Stimulated activated CD4-positive, alpha-beta T cell treated with anti-CD3 and anti-CD28 coated beads, Interleukin-12 subunit alpha, Interleukin-12 subunit beta, amount 100 ng/mL, for 24 hours (primary cell): ENCODE results near the gene IL1RAPL1.

Source experiments
- DNase-seq, 2 experiments: peaks; one replicate each; pipeline ENCODE4 v3.0.0-alpha.2; 2020; ENCODE audit warnings: low read depth in 2 of 2

Gene IL1RAPL1

DNA sequence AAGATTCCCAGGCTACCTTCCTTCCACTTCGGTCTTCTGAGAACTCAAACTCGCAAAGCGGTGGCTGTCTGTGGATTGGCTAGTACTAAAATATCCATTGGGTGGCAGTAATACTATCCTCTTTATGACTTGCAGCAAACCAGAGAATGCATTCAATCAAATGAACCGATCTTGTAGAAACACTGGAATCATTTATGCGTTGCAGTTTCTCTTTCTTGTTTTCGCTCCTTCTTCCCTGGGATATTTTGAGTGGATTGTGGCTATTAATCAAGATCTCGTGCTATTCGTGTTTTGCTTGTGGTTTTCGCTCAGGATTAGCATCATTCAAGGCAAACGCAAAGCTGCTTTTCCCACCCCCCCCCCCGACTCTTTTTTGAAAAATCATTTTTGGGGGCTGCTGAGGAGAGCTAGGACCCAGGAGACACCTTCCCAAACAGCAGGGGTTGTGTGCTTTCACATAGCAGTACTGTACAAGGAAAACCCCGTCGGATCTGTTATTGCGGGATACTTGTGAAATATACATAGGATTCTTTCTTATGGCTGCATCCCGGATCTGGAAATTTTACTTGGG lies at the start of gene IL1RAPL1:
IL1RAPL1 (plus strand) TSS at position 466 of the 571 bp plus-strand sequence.
- DNase-seq: no peak

DNA sequence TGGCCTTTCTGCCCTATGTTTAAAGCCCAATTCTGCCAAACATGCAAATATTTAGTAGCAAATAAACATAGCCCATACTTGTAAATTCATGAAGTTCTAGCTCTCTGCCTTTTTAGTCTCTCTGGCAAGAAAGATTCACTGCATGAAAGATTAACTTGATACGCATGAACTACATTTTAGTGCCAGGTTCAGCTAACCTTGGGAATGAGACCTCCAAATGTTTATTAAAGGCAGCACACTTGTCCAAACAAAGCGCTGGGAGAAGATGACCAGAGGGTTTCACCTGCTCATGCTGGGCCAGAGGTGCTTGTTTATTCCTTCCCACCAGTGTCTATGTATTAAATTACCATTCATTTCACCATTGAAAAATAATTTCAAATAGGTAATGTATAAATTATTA lies 44.5 kb upstream of the IL1RAPL1 start:
- no peak for DNase-seq

DNA sequence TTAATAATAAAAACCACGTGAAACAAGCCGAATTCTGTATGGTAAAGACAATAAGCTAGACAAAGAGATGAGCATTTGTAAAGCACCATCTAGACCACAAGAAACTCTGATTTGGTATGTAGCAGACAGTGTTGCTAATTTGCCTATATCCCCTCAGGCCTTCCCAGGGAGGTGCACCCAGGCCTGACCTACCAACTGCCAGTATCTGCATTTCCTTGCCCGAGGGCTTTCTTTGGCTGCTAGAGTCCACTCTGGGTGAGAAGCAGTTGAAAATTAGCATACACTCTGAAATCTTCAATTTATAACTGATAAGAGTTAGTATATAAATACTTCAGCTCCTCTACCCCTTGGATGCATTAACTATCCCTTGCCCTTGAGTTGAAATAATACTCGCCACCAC lies 37.4 kb upstream of the IL1RAPL1 start:
- DNase-seq: no peak

DNA sequence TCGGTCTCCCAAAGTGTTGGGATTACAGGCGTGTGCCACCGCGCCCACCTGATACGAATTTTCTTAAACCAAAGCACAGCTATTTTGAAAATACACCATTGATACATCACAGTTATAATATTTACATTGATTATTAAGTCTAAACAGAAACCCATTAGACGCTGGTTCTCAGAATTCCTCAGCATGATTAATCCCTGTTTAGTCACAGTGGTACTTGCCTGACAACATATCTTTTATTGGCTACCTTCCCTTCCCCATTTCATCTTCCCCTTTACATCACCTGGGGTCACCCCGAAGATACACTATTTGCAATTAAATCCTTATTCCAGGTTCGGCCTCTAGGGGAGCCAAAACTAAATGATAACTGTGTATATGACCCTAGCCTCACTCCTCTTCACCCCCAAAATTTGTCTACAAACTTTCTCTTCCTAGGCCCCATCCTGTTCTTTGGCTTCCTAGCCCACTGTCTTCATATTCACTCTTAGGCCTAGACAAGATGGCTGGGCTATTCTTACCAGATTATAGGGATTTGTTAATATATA lies 36.8 kb upstream of the IL1RAPL1 start:
- DNase-seq: no peak

DNA sequence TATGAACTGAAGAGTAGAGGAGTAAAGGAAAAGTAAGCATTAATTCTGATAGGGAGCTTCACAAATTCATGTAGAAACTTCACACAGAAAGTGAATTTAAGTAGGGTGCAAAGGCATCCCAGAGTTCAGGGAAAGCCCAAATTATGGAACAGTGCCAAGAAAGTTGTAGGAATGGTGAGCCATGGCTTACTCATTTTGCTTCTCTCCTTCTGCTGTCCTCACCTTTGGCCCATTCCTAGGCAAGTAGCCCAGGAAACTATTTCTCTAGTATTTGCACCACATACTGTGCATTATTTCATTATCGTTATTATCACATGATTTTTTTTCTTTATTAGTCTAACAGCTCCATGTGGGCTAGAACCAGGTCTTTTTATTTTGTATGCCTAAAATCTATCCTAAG lies 34.9 kb upstream of the IL1RAPL1 start:
- DNase-seq: no peak

DNA sequence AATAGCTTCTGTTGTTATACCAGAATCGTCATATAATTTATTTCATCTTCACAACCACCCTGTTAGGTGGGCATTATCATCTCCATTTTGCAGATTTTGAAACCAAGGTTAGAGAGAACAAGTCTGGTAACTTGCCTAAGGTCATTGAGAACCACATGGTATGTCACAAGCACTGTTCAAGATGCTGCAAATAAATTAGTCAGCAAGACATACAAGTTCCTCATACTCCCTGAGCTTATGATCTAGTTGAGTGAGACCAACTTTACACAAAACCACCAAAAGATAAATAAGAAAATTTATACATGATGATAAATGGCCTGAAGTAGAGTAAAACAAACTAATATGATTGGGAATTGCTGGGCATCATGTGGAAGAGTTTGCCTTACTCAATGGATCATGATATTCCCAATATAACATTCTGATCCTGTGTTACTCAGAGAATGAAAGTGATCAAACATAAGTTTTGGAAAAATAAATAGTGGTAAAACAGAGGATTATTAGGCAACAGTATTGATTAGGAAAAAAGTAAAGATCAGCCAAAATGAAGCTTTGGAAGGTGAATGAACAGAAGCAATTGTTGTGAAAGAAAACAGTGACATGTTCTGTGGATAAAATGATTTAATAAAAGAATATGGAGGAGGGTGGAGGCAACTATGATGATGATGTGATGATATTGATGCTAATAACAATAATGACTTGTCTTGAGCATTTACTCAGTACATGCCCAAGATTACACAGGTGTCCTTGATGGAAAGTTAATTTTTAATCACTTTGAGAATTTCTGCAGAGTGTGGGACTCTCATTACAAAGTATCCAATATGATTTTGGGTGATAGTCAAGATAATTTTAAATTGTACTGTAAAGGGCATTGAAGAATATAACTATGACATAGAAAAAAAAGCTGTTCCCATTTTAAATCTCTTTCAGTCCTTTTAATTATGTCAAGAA lies 34.1 kb upstream of the IL1RAPL1 start:
- DNase-seq: no peak

DNA sequence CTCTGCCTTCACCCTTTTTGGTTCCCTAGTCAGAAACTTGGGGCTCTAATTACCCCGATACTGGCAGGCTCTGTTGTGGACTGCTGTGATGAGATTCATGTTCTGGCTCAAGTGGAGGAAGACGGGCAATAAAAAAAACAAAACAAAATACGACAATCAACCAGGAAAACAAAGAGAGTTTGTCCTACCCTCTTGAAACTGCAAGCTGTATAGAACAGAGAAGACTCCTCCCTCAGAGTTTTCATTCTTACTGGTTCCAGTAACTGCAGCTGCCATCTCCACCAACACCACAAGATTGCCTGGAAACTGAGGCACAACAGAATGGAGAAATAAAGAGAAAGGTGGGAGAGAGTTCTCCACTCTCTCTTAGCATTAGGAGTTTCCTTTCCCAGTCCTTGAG lies 11.1 kb upstream of the IL1RAPL1 start:
- no peak for DNase-seq

DNA sequence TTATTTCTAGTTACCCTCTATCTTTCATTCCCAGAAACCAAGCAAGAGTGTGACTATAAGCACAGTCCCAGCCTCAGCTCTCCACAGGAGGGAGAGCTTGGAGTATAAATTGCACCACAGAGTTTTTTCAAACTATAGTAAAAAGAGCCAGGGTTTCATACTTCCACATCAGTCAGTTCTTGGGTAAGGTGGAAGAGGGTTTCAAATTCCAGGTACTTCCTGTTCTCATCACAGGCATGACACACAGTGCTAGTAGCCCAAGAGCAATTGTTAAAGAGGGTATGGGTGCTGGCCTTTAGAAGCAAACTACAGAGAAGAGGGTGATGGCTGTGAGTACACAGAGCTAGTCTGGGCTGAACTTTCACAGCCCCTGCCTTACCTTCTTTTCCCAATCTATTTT lies 5.7 kb upstream of the IL1RAPL1 start:
- DNase-seq: no peak

DNA sequence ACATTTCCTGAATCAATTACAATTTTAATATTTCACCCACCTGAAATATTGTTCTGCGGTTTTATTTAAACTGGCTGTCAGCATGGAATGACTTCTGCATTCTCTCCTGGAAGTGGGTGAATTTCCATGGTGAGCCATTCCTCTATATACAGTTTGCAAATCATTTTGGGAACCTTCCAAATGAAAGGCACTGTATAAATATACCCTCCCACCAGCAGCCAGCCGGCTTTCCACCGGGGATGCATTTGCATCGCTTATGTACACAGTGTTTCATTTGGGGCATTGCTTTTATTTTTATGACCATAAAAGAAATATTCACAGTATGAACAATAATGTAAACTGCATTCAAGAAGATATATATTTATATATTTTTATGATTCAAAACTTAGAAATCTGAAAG lies 4.7 kb upstream of the IL1RAPL1 start:
- no peak for DNase-seq

DNA sequence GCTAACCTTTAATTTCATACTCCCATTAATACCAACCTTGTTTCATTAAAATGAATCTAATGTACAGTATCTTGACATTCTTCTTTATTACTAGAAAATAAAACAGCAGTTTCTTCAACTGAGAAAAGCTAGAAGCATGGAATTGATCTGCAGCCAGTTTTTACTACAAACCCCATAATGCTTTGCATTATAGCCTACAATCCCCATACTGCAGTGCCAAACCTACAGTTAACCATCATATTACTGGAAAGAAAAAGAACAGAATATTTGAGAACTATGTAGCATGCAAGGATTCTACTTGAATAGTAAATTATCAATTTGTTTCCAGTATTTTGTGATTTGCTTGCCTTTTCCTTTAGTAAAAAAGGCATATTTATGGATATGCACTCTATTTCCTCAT lies 3.2 kb upstream of the IL1RAPL1 start:
- DNase-seq: no peak

DNA sequence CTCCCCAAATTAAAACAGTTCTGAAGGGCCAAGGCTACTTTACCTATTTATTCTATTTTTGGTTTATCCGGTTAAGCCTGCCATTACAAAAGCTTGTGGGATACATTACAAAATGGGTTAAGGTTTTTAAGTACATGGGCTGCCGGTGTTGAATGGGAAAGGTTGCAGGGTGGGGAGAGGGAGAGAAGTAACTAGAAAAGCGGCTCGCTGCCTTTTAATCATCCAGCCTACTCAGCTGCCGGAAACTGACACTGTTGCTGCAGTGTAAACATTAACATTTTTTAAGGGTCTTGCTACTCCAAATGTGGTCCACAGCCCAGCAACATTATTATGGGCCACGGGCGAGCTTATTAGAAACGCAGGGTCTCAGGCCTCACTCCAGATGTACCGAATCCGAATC lies 1.5 kb upstream of the IL1RAPL1 start:
- no peak for DNase-seq

DNA sequence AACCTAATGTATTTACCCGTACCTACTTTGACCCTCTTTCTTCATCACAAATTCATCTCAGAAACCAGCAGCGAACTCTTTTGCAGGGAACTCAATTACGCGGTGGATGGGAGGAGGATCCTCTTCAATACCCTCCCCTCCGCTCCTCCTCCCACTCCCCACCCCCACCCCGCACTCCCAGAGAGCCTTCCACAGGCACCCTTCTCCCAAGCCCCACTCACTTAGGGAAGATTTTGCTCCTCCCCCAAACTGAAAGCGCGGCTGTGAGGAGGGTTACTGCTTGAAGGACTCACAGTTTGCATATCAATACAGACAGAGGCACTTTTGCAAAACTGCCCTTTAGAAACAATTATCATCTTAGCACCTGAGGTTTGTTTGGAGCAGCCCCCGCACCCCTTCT lies 960 bp upstream of the IL1RAPL1 start:
- no peak for DNase-seq

DNA sequence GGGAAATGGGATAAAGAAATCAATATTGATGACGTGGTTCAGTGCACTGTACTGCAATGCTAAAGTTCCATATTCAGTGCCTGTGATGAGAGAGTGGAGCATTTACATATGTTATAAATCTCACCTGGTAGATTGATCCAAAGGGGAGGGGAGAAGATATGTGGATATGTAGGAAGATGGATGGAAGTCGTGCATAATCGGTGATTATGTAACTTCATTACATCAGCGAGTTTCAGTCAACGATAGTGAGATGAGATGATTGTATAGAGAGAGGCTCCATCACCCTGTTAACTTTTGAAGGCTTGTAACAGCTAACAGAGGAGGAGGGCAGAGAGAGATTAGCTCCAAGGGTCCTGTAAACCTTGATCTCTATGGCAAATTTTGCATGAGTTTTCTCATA lies 1.8 kb downstream of the IL1RAPL1 start:
- DNase-seq: no peak

DNA sequence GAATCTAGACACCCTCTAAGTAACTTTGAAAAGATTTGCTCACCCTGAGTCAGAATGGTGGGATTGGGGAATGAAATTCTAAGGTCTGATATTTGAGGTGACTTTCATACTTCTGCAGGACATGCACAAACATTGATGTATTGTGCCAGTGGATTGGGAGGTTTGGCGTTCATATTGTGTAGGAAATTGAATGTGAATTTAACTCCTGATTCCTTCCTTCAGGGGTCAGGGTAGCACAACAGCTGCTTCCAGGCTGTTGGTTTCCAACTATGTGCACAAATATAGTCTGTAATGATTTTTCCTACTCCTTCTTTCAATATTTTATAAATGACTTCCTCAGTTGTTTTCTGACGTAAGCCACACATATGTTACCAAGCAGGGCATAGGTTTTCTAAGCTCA lies 3.1 kb downstream of the IL1RAPL1 start:
- DNase-seq: no peak

DNA sequence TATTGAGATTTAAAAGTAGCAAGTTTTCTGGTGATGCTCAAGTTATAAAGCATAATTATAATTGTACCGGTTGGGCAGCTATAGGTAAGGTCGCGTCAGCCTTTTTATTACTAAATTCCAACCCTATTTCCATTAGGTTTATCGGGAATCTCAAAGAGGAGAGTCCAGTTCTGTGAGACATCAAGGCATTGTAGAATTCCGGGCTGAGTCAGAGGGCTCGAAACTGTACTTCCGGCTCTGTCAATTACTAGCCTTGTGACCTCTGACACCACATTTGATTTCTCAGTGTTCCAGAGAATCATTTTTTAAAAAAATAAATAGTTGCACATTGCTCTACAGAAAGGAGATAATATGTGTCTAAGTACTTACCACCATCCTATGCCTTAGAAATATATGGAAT lies 4.3 kb downstream of the IL1RAPL1 start:
- no peak for DNase-seq

DNA sequence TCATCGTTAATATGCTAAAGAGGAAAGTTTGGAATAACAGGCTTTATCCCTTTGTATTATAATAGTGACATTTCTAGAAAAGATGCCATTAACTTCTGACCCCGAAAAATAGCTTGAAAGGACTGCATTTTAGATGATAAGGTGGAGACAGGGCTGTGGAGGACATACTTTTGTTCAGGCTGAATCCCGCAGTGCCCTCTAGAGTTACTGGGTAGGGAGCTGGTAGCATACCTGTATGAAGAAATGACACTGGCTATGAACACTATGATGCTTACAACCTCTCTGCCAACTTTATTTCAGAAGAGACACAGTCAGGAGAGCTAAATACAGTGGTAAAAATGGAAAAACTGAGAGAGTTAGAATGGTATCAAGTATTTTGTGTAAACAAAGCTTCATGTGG lies 8.1 kb downstream of the IL1RAPL1 start:
- no peak for DNase-seq

DNA sequence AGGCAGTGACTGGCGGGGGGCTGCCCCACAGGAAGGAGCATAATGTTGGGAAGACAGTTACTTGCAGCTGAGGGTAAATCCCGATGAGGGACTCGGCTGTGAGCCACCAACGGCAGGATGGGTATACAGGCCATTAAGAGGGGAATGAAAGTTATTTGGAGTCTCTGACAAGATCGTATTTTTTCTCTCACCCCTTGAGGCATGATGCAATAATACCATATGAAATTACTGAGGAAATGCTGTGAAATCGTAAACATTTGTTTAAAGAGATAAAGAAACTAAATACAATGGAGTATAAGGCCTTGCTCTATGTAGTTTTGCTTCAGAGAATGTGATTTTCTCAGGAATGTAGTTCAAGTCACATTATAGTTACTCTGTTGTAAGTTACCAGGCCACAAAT lies 12.7 kb downstream of the IL1RAPL1 start:
- no peak for DNase-seq

DNA sequence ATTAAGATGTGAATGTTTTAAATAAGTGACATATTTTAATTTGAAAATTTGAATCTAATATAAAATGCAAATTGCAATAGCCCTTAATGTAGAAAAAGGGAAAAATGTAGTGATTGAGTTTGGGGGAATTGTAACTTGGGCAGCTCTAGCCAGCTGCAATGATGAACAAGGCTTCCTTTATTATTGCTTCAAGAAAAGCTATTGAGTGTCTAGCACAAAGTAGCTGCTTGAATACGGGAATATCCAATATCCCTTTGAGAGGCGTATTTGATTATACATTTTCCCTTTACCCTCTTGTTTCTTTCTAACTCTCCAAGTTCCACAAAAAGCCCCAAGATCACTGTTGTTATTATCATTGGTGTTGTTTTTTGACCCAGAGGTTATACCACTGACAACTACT lies 21.8 kb downstream of the IL1RAPL1 start:
- DNase-seq: no peak

DNA sequence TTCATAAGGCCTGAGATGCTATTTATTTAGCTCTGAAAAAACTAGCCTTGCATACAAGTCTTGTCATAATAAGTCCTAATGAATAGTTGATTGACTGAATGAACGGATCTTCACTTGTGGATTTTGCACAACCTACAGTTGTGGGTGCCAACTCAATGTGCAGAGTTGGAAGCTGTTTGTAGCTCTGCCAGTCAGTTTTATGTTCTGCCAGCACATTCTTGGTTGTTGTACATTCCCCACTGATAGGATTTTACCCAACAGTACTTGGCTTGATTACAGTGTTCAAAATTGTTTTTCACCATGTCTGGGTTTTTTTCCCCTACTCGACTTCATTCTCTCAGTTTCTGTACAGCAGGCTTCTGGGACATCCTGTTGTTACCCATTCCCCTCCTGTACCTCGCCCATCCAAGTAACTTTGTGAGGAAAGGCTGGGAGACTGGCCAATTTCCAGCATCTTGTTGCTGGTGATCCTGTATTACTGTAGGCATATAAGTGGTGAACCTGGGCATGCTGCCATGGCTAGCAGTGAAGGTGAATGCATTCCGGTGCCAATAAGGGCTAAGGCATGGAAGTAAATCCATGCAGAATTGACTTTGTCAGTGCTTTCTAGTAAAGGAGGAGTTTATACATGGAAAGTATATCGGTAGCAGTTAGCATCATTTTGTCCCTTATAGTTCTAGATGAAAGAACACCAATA lies 22.8 kb downstream of the IL1RAPL1 start:
- DNase-seq: no peak

DNA sequence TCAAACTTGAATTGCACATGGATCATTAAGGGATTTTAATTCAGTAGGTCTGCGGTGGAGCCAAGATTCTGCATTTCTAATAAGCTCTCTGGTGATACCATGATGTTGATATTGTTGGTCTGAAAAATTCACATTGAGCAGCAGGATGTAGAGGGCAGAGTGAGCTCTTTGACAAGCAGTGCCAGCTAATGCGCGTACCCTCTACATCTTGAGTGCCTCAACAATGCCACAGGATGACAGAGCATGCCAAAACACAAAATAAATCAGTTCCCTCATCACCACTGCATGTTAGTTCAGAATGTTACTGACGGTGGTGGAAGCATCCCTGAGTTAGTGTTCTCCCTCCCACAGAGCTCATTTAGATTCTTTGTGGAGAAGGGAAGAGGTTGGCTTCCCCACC lies 23.5 kb downstream of the IL1RAPL1 start:
- DNase-seq: no peak

DNA sequence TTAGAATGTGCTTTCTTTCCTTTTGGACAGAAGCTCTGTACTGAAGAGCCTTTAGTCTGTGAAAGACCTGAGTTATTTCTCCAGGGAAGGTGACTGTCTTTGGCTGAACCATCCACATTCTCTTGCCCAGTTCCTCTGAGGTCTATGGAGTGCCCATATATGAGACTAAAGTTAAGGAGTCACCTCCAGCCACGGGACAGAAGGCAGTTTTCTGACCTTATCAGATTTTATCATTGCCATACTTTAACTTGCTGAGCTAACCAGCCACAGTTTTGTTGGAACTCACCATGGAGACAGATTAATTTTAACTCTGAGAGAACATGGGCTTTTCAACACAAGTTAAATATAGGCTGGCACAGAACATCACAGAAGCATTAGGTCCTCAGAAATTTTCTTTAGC lies 26.3 kb downstream of the IL1RAPL1 start:
- DNase-seq: no peak

DNA sequence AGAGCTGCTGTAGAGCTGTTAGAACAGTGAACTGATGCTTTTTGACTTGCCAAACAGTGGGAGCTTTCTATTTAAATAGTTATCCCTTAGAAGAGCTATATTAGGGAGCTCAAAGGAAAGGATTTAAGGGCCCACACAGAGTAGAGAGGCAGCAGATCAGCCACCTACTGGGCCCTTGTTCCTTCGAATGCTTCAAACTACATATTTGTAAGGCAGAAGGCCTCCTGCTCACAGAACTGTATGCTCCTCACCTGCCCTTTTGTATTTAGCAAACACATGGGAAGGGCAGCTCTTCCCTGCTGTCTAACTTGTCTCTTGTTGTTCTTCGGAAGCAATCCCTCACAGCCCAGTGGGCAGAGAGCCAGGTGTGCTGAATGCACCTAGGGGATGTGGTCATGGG lies 38.0 kb downstream of the IL1RAPL1 start:
- no peak for DNase-seq

DNA sequence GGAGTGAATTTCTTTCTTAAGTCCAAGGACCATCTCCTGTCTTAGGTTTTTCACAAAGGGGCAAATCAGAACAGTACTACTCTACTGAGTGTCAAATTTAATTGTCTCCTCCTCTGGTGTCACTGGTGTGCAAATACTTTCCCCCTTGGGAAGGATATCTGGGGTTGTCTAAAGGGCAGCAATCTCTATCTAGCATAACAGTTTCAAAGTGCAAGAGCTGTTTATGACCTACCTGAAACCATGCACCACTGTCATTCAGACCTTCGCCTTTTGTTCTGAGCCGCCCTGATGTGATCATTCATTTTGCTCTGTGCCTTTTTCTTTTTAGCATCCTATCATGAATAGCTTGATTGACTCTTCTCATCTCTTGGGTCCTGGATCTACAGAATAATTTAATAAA lies 39.3 kb downstream of the IL1RAPL1 start:
- no peak for DNase-seq
